Astrocyte of the cerebellum (primary cell): Measurements from ENCODE around the gene NECTIN2.
"Not testable (repeated sequence)": the region's sequence is repeated elsewhere in the genome, so short reads cannot be mapped to it uniquely, and the experiment has no call there.

Source experiments
- DNase-seq: peaks from one replicate; pipeline ENCODE4 v3.0.0-alpha.2; 2011; ENCODE audit warnings: low read depth
- H3K4me3 ChIP-seq: 2 replicates; pipeline ENCODE4 v1.5.1; 2011; ENCODE audit warnings: mild to moderate bottlenecking, low read depth, low read length, moderate library complexity
- in situ Hi-C: cut with HindIII; loops from 2 replicates; pipeline ENCODE4 v1.10.0; 2017; ENCODE audit warnings: low sequenced_read_pairs
- TF ChIP-seq, protein P1 (sequence below): IDR thresholded peaks from 2 replicates; pipeline ENCODE4 v1.5.1; 2012; ENCODE audit warnings: low read length, low read depth, moderate library complexity, mild to moderate bottlenecking; ENCODE audit errors: missing control alignments

Gene NECTIN2

GRCh38 chr19:44924243-44924725, 78.2 kb downstream of the NECTIN2 start:
- in situ Hi-C loops: no loop called here
- DNase-seq: no peak
- H3K4me3 ChIP-seq: no peak overlapping the region
- TF ChIP-seq, protein P1, sequence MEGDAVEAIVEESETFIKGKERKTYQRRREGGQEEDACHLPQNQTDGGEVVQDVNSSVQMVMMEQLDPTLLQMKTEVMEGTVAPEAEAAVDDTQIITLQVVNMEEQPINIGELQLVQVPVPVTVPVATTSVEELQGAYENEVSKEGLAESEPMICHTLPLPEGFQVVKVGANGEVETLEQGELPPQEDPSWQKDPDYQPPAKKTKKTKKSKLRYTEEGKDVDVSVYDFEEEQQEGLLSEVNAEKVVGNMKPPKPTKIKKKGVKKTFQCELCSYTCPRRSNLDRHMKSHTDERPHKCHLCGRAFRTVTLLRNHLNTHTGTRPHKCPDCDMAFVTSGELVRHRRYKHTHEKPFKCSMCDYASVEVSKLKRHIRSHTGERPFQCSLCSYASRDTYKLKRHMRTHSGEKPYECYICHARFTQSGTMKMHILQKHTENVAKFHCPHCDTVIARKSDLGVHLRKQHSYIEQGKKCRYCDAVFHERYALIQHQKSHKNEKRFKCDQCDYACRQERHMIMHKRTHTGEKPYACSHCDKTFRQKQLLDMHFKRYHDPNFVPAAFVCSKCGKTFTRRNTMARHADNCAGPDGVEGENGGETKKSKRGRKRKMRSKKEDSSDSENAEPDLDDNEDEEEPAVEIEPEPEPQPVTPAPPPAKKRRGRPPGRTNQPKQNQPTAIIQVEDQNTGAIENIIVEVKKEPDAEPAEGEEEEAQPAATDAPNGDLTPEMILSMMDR: no peak

- in situ Hi-C loops: no loop called here
- TF ChIP-seq, protein P1: no peak
- no peak overlapping the region for H3K4me3 ChIP-seq
- no peak for DNase-seq
These were observed 79.2 kb downstream of the NECTIN2 start for GRCh38 chr19:44925114-44925891.

- in situ Hi-C loops, DNase-seq, H3K4me3 ChIP-seq: not testable (repeated sequence)
These were observed 80.4 kb downstream of the NECTIN2 start for GRCh38 chr19:44926245-44927077.

GRCh38 chr19:44927746-44928145, 81.6 kb downstream of the NECTIN2 start:
- DNase-seq: peak; percentile 57
- in situ Hi-C loops: no loop called here
- H3K4me3 ChIP-seq: no peak overlapping the region
- TF ChIP-seq, protein P1: no peak

DNA sequence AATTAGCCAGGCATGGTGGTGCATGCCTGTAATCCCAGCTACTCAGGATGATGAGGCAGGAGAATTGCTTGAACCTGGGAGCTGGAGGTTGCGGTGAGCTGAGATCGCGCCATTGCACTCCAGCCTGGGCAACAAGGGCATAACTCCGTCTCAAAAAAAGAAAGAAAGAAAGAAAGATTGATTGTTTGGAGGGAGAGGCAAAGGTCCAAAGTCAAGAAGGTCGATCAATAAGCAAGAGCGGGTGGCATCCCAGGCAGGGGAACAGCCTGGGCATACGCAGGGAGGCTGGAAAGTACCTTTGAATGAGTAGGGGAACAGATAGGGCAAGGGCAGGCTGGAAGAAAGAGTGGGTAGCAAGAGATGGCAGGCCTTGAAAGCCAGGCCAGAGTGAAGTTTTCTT, 84.0 kb downstream of the NECTIN2 start:
- TF ChIP-seq, protein P1: no peak
- in situ Hi-C loops: no loop called here
- no peak for DNase-seq
- no peak overlapping the region for H3K4me3 ChIP-seq

DNA sequence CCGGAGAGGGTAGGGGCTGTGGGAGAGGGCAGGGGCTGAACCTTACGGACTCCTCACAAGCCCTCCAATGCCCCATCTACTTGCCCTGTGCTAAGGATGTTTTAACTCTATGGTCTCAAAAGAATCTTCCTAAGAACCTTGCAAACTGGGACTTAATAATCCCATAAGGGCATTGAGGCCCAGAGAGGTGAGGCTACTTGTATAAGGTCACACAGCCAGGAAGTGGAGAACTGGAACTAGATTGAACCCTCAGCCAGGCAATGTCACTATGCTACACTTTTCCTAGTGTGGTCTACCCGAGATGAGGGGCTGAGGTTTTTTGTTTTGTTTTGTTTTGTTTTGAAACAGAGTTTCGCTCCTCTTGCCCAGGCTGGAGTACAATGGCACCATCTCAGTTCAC, 85.4 kb downstream of the NECTIN2 start:
- DNase-seq: no peak
- TF ChIP-seq, protein P1: no peak
- in situ Hi-C loops: no loop called here
- no peak overlapping the region for H3K4me3 ChIP-seq
